GM19328 (cell line): Measurements from ENCODE around the gene CPLX3.
"Not testable (repeated sequence)": the region's sequence is repeated elsewhere in the genome, so short reads cannot be mapped to it uniquely, and the experiment has no call there.

ENCODE experiments used
- ATAC-seq: cut with Tn5 transposase; IDR thresholded peaks from one replicate; pipeline ENCODE4 v1.9.1; 2021; ENCODE audit warnings: mild to moderate bottlenecking, moderate library complexity; ENCODE audit not compliant: unreplicated experiment

The CPLX3 gene, protein sequence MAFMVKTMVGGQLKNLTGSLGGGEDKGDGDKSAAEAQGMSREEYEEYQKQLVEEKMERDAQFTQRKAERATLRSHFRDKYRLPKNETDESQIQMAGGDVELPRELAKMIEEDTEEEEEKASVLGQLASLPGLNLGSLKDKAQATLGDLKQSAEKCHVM

DNA sequence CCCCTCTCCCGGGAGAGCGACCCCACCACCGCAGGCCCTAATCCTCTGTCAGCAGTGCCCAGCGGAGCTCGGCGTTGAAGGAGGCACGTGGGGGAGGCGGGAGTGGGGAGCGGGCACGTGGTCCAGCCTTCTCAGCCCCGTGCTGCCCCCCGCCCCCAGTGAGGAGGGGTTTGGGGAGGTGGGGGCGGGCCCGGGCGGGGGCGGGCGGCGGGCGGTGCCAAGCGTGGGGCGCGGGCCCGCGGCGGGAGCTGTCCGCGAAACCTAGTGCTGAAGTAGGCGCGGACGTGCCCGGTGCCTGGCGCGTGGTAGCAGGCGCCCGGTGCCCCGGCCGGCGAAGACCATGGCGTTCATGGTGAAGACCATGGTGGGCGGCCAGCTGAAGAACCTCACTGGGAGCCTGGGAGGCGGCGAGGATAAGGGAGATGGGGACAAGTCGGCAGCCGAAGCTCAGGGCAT, at the start of gene CPLX3:
CPLX3 (plus strand) TSS at position 264 of the 456 bp plus-strand sequence; CDS start at position 341, 77 bp downstream.
- no peak for ATAC-seq

DNA sequence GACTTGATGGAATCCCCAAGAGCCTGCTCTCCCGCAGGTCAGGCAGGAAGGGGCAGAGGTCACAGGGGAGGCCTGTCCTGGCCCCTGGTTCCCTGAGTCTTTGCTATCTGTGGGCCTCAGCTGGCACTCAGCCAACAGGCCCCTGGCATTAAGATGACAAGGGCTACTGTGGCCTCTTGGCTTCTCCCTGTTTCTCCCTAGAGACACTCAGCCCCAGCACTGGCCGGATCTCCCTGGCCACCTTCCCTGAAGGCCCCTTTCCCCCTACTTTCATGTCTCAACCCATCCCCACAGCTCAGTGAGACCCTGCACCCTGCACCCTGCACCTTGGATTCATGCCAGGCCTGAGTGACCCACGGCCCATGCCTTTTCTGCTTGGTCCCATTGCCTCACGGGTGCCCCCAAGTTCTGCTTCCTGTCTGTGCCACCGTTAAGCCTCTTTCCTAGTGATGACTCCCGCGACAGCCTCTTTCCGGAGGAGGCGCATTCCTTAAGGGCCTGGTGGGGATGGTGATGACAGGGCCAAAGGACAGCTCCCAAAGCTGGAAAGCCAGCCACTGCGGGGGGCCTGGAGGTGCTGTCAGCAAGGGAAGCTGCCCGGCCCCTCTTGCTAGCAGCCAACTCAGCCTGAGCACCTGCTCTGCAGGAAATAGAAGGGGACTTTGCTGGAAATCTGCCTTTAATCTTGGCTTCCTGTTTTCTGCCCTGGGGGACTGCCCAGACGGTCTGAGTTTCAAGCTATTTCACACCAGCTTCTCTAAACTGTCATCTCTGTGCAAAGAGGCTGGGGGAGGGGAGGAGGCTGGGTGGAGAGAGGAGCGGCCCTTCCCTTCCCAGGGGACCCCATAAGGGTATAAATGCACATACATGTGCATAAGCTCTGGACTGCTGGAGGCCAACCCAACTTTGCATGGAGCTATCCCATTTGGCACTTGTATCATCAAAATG, 49.3 kb upstream of the CPLX3 start:
- ATAC-seq: no peak

DNA sequence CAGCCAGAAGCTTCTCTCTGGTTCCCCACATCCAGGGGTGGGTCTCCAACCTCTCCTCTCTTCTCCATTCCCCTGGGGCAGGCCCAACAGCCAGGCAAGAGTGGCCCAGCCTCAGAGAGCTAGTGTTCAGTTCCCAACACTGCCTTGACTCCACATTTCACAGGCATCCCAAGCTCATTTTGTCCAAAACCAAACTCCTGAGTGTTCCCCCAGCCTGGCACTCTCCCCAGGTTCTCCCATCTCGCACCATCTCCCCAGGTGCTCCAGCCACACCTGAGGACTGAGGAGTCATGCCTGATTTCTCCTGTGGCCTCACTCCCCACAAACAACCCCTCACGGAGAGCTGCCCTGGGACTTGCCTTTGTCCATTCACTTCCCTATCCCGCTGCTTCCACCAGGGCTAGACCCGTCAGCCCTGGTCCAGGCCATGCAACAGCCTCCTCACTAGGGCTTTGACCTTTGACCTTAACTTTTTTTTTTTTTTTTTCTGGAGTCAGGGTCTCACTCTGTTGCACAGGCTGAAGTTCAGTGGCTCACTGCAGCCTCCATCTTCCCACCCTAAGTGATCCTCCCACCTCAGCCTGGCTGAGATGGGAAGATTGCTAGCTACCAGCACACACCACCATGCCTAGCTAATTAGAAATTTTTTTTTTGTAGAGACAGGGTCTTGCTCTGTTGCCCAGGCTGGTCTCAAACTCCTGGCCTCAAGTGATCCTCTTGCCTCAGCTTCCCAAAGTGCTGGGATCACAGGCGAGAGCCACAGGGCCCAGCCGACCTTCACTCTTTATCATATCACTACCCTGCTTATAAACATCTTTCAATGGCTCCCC, 48.4 kb upstream of the CPLX3 start:
- ATAC-seq: no peak

DNA sequence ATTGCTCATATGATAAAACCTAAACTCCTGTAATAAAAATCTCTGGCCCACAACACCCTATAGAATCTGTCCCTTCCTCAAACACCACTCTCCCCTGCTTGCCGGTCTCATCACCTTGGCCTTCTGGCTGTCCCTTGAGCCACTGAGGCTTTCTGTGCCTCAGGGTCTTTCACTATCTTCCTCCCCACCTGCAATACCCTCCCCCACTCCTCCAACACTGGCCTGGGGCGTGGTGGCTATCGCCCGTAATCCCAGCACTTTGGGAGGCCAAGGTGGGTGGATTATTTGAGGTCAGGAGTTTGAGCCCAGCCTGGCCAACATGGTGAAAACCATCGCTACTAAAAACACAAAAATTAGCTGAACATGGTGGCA, 47.8 kb upstream of the CPLX3 start:
- no peak for ATAC-seq

DNA sequence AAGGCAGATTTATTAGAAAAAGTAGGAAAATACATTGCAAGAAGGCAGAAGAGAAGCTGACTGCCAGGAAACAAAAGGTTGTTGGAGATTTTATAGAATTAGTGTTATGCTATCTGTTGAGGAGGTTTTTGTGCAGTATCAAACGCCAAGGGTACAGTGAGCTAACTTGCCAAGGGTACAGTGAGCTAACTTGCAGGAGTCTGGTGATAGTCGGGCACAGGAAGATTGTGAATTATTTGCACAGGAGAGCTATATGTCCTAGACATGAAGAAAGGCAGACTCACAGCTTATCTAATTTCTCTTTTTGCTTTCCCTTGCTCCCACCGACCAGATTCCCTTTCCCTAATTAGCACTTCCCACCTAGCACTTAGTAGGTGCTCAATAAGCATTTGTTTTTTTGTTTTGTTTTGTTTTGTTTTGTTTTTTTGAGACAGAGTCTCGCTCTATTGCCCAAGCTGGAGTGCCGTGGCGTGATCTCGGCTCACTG, 47.2 kb upstream of the CPLX3 start:
- no peak for ATAC-seq

DNA sequence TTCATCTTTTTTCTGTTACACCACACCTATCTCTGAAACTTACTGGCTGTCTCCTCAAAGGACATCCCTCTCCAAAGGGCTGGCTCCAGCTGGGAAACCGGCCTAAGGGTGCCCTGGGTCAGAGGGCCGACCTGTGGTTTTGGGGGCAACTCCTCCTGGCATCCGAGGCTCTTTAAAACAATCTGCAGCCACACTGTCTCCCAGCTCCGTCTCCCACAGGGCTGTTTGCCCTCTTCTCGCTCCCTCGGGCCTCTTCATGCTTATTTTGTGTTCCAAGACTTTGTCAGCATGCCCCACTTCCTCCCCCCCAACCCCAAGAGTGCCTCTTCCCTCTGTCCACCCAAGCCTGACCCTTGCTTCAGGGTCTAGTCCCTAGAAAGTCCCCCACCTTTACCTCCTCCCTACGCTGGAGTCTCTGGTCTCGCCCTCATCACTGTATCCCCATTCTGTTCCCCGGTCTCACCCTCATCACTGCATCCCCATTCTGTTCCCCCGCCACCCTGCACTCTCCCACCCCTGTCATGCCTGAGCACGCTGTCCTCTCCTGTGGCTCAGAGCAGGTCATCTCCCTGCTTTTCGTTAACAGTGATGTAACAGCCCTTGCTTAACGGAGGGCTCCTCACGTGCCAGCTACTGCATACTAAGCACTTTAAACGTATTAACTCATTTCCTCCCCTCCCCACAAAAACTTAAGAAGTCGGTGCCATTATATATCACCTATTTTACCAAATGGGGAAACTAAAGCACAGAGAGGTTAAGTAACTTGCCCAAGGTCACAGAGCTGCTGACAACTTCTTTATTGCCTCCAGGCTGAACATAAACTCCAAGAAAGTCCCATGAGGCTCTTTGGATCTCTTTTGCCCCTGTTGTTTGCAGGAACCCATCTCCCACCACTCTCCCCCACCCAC, 45.6 kb upstream of the CPLX3 start:
- no peak for ATAC-seq

DNA sequence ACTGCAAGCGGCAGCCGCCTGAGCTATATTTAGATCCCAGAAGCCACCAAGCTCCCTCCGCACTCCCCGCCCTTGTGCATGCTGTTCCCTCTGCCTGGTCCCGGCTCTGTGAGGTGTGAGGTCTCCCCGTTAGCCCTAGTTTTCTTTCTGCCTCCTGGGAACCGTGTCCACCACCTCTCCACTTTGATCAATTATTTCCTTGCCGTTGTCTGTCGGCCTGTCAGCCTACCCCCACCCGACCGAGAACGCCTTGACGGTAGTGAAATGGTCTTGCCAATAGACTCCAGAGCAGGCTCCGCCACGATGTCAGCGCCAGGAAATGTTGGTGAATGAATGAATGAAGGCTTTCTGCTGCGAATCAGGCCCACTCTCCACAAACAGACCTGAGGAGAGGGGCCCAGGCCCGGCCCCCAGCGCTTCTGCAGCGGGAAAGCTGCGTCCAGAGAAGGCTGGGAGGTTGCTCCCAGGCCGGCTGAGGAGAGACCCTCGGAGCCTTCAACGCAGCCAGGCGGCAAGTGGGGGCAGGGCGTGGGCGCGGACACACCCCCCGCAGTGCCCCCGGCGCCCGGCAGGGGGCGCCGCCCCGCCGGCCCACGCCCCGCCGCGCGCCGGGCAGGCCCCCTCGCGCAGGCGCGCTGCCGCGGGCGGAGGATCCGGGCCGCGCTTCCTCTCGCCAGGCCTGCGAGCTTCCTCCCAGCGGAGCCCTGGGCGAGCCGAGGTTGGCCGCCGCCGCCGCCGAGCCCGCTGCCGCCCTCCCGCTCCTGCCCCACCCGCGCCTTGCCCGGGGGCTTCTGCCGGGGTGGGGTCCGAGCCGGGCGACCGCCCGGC, 44.8 kb upstream of the CPLX3 start, which contains the start of gene CSK:
CSK (plus strand) TSS at position 650 of the 828 bp plus-strand sequence. CDS start 16,218 bp downstream, outside the sequence.
- peak; percentile 54 for ATAC-seq

DNA sequence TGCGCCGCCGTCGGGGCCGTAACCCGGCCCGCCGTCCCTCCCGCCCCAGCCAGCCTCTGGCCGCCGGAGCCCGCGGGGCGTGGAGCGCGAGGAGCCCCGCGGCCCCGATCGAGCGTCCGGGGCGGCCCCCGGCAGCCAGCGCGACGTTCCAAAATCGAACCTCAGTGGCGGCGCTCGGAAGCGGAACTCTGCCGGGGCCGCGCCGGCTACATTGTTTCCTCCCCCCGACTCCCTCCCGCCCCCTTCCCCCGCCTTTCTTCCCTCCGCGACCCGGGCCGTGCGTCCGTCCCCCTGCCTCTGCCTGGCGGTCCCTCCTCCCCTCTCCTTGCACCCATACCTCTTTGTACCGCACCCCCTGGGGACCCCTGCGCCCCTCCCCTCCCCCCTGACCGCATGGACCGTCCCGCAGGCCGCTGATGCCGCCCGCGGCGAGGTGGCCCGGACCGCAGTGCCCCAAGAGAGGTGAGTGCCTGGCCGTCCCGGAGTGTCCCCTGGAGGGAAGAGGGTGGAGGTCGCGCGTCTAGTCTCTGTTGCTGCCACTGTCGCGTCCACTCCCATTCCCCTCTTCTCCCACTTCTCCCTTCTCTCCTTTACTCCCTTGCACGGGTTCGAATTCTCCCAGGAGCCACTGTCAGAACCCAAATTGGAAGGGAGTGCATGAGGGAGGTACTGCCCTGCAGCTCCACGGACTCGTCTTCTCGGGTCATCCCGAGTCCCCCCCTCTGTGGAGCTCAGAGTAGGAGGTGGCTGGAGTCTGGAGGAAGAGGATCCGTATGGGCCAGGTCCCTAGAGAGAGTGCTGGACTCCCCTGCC, 44.0 kb upstream of the CPLX3 start:
- peak; percentile 11 for ATAC-seq

DNA sequence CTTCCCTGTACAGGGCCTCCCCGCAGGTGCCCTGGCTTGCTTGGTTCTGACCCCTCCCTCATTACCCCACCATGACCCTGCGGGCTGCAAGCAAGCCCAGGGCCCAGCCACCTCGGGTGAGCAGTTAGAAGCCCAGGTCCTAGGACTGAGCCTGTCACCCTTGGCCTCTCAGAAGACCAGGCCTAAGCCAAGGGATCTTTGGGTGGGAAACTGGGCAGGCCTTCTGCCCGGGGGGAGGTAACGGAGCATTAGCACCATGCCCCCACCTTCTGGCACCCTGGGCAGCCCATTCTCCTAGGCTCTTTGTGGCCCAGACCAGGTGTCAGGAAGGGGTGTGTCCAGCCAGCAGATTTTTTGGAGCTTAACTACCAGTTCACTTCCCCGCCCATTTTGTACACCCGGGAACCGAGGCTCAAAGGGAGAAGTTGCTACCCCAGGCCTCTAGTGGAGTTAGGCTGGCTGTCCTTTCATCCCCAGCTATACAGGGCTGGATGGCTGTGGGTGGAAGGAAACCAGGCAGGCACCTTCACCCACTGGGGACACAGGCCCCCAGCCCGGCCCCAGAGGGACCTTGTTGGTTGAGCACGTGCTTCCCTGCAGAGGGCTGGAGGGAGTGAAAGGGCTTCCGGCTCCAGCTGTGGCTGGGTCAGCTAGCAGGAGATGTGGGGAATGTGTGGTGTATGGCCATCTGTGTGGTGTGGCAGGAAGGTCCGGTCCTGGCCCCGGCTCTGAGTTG, 43.2 kb upstream of the CPLX3 start:
- no peak for ATAC-seq

DNA sequence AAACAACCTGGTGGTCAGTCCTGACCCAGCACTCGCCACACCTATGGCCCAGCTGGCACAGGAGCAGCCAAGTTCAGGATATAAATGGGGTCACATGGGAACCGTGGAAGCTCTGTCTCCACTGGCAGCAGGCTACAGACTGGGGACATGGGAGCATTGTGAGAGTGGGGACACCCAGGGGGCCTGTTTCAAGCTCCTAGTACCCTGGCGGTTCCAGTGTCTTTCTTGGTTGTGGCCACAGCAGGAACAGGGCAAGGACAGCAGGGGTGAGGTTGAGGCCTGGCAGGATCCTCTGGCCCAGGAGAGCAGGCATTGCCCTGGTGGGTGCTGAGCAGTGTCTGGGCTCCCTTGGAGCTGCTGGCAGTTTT, 42.6 kb upstream of the CPLX3 start:
- no peak for ATAC-seq

DNA sequence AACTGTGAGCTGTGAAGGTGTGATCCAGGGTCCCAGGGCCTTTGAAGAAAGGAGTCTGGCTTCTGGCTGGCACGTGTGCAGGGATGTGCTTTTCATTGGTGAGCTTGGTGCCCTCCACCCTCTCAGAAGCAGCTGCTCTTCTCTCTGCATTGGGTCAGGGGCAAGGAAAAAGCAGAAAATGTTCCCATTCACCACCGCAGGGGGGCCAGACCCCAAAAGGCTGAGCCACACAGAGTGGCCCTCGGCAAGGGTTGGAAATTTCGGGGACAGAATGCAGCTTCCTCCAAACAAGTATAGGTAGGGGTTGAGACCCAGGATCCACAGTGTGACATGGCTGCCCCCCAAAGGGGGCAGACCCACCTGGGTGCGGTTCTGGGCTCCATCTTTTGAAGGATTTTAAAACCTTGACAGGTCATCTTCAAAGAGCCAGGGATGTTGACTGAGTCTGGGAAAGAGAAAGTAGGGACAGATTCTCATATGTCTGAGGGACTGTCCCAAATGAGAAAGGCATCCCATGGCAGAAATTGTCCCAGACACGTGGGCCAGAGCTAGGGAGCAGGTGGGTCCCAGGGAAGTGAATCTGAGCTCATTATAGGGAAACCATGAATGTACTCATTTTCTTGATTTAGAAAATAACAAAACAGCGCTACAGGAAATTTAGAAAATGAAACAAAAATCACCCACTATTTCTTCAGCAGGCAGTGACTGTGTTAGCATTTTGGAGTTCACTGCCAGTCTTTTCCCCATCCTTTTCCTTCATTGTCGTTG, 41.8 kb upstream of the CPLX3 start:
- ATAC-seq: no peak

DNA sequence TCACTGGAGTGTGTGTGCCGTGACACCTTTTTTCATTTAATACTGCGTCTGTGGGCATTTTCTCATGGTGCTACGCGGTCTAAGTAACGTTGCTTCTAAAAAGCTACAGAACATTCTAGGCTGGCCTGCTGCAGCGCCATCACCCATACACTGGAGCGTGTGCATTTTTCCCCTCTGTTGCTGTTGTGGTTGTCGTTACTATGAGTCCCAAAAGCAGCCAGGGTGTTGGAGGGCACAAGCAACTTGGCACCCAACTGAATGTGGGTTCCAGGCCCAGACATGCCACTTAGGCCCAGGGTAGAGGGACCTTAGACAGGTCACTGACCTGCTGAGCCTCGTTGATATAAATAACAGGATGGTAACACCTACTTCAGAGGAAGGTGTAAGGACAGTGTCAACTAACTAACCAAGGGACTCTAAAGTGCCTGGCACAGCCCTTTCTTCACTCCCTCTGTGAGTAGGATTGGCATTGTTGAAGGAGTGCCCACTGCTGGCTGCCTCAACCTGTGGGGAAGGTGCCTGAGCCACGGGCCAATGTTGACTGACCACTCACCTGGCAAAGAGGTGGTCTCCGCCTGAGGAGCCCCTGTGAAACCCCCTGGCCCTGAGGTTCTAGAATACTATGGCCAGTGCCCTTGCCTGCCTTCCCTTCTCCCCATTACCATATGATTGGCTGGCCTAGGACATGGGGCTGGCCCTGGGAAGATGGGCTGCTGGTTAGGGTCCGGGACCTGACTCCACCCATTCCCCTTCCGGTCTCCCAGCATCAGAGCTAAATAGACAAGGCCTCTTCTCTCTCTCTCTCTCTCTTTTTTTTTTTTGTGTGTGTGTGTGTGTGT, 41.0 kb upstream of the CPLX3 start:
- no peak for ATAC-seq

DNA sequence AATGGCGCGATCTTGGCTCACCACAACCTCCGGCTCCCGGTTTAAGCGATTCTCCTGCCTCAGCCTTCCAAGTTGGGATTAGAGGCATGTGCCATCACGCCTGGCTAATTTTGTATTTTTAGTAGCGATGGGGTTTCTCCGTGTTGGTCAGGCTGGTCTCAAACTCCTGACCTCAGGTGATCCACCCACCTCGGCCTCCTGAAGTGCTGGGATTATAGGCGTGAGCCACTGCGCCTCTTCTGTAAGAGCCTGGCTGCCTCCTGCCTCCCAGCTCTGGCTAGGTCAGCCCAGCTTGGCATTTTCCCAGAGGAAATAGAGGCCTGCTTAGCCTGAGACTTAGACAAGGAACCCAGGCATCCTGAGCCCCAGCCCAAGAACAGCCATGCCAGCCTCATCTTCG, 40.3 kb upstream of the CPLX3 start:
- ATAC-seq: not testable (repeated sequence)

DNA sequence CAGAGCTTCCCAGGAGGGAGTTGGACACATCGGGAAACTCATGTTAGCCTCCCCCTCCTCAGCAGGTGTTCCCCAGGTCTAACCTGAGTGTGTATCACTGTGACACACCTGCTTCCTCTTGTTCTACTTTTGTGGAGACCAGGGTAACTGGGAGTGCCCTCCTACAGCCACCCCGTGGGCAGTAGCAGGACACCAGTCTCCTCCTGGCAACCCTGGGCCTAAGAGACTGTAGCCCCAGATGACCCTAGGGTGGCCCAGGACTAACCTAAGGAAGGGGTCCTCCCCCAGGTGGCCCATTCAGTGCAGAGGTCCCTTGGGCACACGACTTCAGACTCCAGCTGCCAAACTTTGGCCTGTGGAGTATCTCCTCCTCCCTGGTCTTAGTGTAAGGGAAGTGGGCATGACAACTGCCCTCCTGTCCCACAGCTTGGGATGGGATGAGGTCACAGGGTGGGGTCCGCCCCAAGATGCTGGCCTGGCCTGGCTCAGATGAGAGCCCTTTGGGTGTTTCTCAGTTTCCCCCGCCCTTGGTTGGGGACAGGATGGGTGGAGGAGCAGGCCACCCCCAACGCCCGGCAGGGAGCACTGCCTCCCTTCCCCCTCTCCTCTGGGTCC, 39.8 kb upstream of the CPLX3 start:
- no peak for ATAC-seq

DNA sequence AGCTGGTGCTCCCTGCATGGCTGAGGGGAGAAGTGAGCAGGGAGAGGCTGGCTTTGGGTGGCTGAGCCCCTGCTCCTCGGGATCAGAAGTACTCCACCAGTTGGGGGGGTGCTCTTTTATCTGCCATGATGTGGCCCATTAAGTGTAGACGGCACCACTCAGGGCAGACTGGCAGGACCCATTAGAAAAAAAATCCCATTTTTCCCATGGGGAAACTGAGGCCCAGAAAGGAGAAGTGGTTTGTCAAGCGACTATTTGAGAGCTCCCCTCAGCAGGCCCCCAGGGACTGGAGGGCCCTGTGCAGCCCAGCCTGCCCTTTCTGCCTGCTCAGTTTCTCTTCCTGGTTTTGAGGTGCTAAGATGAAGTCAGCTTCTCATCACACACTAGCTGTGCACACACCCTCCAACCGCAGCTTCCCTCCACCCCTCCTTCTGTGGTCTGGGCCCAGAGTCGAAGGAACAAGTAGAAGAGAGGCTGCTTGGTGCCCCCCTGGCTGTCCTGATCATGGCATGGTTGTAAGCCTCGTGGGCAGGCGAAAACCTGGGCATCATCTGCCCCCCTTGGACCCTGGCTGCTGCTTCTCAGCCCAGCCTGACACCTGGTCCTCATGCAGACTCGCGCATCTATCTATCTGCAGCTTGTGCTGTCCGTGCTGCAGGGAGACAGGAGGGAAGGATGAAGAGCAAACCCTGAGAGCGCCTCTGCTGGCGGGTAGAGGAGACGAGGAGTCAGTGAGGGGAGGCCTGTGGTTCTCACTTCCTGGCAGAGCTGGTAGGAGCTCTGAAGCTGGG, 39.0 kb upstream of the CPLX3 start:
- peak; percentile 41 for ATAC-seq
